GM19043 (cell line): ENCODE measurements around the gene BNIPL.

Experiments used
- ATAC-seq: cut with Tn5 transposase; IDR thresholded peaks from one replicate; pipeline ENCODE4 v1.9.1; 2021; ENCODE audit warnings: low read depth; ENCODE audit not compliant: unreplicated experiment

The BNIPL gene

GRCh38 chr1:151055581-151055980 lies 19.2 kb downstream of the BNIPL start:
- ATAC-seq, result no peak

GRCh38 chr1:151056149-151056548 lies 19.8 kb downstream of the BNIPL start:
- ATAC-seq, result no peak

- no peak for ATAC-seq
These were observed 22.3 kb downstream of the BNIPL start for GRCh38 chr1:151058692-151059091.

DNA sequence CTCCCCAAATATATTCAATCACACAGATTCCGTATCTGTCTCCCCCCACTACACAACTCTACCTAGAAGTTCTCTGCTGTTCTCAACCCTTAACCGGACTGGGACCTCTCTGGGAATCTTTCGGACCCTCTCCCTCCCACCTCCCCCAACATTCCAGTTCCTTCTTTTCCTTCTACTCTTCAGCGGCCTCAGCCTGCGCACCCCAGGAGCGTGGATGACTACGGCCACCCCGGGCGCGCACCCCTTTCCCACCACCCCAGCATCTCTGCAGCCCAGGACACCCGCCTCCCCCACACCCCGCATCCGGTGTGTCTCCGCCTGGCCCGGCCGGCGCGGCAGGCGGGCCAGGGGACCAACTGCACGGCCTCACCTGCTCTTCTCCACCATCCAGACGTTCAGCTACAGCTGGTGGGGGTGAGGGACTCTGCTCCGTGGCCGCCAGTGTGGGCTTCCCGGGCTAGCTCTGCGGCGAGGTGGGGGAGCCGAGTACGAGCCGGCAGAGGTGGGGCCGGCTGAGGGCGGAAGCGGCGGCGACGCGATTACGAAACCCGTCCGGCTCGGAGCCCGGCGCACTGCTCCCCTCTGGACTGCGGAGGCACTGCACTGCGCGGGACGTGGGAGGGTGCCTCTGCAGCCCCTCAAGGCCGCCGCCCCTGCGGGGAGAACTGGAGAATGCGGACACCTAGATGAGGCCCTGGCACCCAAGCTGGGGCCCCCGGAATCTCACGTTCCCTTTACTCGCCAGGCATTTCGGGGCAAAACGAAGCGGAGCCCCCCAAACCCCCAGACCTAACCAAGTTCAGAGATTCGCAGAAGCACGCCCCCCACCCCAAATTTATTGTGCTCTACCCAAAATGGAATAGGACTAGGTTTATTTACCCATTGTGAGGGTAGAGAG lies 23.0 kb downstream of the BNIPL start, which contains the start of gene CDC42SE1:
TSS of gene CDC42SE1 (minus strand) at position 514 of the 898 bp plus-strand sequence. CDS start 3,892 bp downstream, outside the sequence.
- ATAC-seq, result peak; percentile 83

GRCh38 chr1:151060007-151060656 lies 23.7 kb downstream of the BNIPL start, which contains the start of gene MLLT11:
TSS of gene MLLT11 (plus strand) at chr1:151060397. CDS start at chr1:151067225, 6,828 bp downstream.
- ATAC-seq, result no peak

DNA sequence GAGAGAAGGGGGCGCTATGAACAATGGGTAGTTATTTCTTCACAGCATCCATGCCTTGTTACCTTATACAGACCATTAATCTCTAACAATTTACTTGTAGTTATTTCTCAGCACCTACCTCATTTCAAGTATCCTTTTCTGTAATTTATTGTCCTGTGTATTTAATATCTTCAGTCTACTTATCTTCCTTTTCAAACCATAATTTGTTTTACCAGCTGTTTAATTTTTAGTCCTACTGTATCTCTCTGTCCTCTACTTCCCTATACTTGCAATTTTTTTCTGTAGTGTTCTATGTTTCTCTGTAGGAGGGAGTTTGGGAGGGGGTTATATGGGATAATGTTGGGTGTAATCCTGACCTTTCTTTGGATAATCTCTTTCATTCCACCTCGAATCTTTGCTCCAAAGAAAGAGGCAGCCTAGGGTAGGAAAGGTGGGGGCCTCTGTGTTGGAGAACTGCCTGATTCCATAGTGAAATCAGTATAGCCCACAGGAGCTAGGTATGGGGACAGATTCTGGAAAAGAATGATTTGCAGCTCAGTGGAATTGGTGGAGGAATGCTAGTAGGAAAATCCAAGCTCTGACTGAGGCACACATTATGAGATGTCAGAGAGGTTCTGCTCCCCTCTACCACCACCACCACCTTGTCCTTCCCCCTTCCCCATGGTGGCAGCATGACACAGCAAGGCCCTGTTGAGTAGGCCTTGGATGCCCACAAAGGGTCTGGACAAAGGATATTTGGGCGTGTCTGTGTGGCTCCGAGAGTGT lies 24.5 kb downstream of the BNIPL start:
- ATAC-seq, result no peak

- no peak for ATAC-seq
These were observed 25.3 kb downstream of the BNIPL start for GRCh38 chr1:151061704-151062103.

- ATAC-seq, result no peak
These were observed 26.5 kb downstream of the BNIPL start for GRCh38 chr1:151062741-151063371.

DNA sequence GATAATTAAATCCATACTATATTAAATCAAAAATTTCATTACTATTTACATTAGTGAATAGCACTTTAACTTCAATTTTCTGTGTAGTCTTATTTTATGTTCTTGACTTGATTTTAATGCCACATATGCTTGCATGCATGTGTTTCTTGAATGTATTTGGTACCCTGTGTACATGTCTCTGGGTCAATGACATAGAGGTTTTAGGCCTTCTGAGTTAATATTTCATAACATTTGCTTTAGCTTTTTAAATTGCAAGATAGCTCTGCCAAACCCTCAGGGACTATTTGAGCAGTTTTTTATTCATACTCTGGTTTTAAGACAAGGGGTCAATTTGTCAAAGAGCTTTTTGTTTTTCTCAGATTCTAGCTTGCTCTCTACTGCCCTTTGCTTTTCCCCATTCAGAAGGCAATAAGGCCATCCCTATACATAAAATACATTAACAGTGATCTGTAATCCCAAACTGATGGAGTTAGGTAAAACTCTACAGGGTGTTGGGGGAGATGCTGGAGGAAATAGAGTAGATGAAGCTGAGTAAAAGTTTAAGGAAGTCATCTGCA lies 28.8 kb downstream of the BNIPL start:
- ATAC-seq, result no peak

GRCh38 chr1:151067185-151067584 lies 30.8 kb downstream of the BNIPL start:
- ATAC-seq, result no peak

- ATAC-seq, result no peak
These were observed 32.7 kb downstream of the BNIPL start for GRCh38 chr1:151069103-151069486.

DNA sequence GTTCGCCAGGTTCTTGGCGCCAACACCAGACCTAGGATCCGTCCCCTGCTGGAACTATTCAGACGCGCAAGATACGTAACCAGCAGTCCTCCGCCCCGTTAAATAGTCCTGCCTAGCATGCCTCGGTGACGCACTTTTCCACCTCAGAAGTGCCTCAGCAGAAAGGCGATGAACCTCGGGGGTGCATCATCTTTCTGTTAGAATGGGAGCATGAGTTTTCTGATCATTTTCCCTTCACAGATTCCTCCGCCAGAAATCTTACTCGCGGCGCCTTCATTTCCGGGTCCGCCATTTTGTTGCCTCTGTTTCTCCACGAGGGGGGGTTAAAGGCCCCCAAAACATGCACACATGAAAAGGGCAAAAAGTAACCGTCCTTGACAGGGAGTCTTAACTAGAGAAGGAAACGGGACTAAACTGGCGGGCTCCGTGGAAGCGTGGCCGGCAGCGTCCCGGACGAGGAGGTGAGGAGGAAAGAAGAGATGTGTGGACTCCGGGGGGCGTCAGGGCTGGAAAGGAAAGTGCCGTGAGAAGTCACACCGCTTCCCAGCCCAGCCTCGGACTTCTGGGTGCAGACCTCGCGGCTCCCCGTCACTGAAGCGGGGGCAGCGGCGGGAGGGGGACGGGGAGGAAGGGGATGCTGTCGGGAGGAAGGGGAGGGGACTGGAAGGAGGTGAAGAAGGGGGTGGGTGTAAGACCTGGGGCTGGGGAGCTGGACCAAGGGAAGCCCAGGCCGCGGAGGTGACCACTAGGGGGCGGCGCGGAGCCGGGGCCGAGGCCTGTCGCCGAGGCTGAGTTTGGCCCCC lies 34.3 kb downstream of the BNIPL start, which contains the start of gene GABPB2:
TSS of gene GABPB2 (plus strand) at position 288 of the 803 bp plus-strand sequence. CDS start 17,429 bp downstream, outside the sequence.
- ATAC-seq, result peak; percentile 79

- no peak for ATAC-seq
These were observed 35.8 kb downstream of the BNIPL start for GRCh38 chr1:151072224-151072623.

- no peak for ATAC-seq
These were observed 49.7 kb downstream of the BNIPL start for GRCh38 chr1:151085953-151086559.
